Hepatocyte (in vitro differentiated cells): ENCODE results near the gene ADORA3. TPM values are rescaled to one million over a fixed set of nuclear protein-coding genes. Genes with fewer than 3 reads are reported as not detected.

ENCODE experiments used
- DNase-seq: peaks from one replicate; pipeline ENCODE4 v3.0.0-alpha.2; 2016; ENCODE audit warnings: low spot score
- H2AFZ ChIP-seq: fragments of 200-600 bp; sonication (generic); 2 replicates; pipeline ENCODE4 v1.6.0; 2016; ENCODE audit warnings: antibody characterized with exemption, mild to moderate bottlenecking
- H3K27ac ChIP-seq: fragments of 200-600 bp; sonication (generic); 2 replicates; pipeline ENCODE4 v1.5.1; 2016; ENCODE audit warnings: mild to moderate bottlenecking
- H3K27me3 ChIP-seq: fragments of 200-600 bp; sonication (generic); 2 replicates; pipeline ENCODE4 v1.6.1; 2016
- H3K36me3 ChIP-seq: fragments of 200-600 bp; sonication (generic); replicated peaks from 2 replicates; pipeline ENCODE4 v1.5.1; 2016; ENCODE audit warnings: low read depth; ENCODE audit not compliant: insufficient read depth
- H3K4me1 ChIP-seq: fragments of 200-600 bp; sonication (generic); 2 replicates; pipeline ENCODE4 v1.5.1; 2016; ENCODE audit warnings: mild to moderate bottlenecking, moderate library complexity; ENCODE audit not compliant: insufficient read depth
- H3K4me2 ChIP-seq: fragments of 200-600 bp; sonication (generic); 2 replicates; pipeline ENCODE4 v1.6.0; 2016
- H3K4me3 ChIP-seq: fragments of 200-600 bp; sonication (generic); 2 replicates; pipeline ENCODE4 v1.5.1; 2016; ENCODE audit warnings: mild to moderate bottlenecking
- H3K79me2 ChIP-seq: fragments of 200-600 bp; sonication (generic); 2 replicates; pipeline ENCODE4 v1.6.0; 2017; ENCODE audit warnings: mild to moderate bottlenecking
- H3K9me2 ChIP-seq: fragments of 200-600 bp; sonication (generic); replicated peaks from 2 replicates; pipeline ENCODE4 v1.6.0; 2017; ENCODE audit warnings: mild to moderate bottlenecking; ENCODE audit not compliant: insufficient read depth
- H3K9me3 ChIP-seq: fragments of 200-600 bp; sonication (generic); 2 replicates; pipeline ENCODE4 v1.5.1; 2016; ENCODE audit warnings: low read depth, mild to moderate bottlenecking
- H4K20me1 ChIP-seq: fragments of 200-600 bp; sonication (generic); 2 replicates; pipeline ENCODE4 v1.6.0; 2016; ENCODE audit warnings: mild to moderate bottlenecking; ENCODE audit not compliant: insufficient read depth, poor library complexity, severe bottlenecking
- EZH2 ChIP-seq: fragments of 200-600 bp; sonication (generic); IDR thresholded peaks from 2 replicates; pipeline ENCODE4 v1.6.1; 2016; ENCODE audit warnings: antibody characterized with exemption, mild to moderate bottlenecking, borderline replicate concordance
- EZH2phosphoT487 ChIP-seq: fragments of 200-600 bp; sonication (generic); IDR thresholded peaks from one replicate; pipeline ENCODE4 v1.6.1; 2018; ENCODE audit warnings: antibody characterized with exemption, mild to moderate bottlenecking, low read depth, moderate library complexity; ENCODE audit not compliant: unreplicated experiment, severe bottlenecking
- WGBS: methylation state at CpG from one replicate; pipeline ENCODE4 v1.1.6; 2016; ENCODE audit warnings: low lambda C conversion rate; ENCODE audit errors: missing lambda C conversion rate; 5-methylcytosine and 5-hydroxymethylcytosine counted together
- polyA plus RNA-seq: library from polyadenylated mRNA; unstranded; fragments of >200 nt; fragmentation: Nextera tagmentation; extraction: Ambion mirVana; gene quantifications from 2 replicates; pipeline ENCODE4 v1.2.1, GENCODE V29; 2016
- total RNA-seq: library from RNA; depleted of rRNA; stranded (reverse); fragments of >200 nt; gene quantifications from 2 replicates; pipeline ENCODE4 v1.2.3, GENCODE V29; 2014
- TF ChIP-seq, protein P1 (sequence below): fragments of 200-600 bp; sonication (generic); IDR thresholded peaks from 2 replicates; pipeline ENCODE4 v1.5.1; 2016; ENCODE audit warnings: antibody characterized with exemption, mild to moderate bottlenecking; ENCODE audit not compliant: poor library complexity

The ADORA3 gene
- total RNA-seq = 0.33 and 2.0 TPM in 2 replicates
- polyA plus RNA-seq = 0.41 and 0.61 TPM in 2 replicates

- Histone ChIP-seq H3K27me3 (no peaks in the 10 kb centered on the region), H4K20me1 (no peaks in the 10 kb centered on the region), H3K4me3 (no peak within 1 kb of the TSS), H3K9me3 (no peaks in the 10 kb centered on the region), H3K27ac (no peak within 1 kb of the TSS), H3K79me2 (no peaks in the 10 kb centered on the region), H3K9me2 (no peaks in the 10 kb centered on the region), H3K36me3 (no peaks in the 10 kb centered on the region), H3K4me2 (no peak within 1 kb of the TSS), H2AFZ (no peak within 1 kb of the TSS), H3K4me1 (peaks cover 14% of the 10 kb centered on the region)
- no peak for DNase-seq
- whole genome bisulfite sequencing = 61% methylated on average over 4 of the region's 4 CpGs
- TF ChIP-seq, protein P1, sequence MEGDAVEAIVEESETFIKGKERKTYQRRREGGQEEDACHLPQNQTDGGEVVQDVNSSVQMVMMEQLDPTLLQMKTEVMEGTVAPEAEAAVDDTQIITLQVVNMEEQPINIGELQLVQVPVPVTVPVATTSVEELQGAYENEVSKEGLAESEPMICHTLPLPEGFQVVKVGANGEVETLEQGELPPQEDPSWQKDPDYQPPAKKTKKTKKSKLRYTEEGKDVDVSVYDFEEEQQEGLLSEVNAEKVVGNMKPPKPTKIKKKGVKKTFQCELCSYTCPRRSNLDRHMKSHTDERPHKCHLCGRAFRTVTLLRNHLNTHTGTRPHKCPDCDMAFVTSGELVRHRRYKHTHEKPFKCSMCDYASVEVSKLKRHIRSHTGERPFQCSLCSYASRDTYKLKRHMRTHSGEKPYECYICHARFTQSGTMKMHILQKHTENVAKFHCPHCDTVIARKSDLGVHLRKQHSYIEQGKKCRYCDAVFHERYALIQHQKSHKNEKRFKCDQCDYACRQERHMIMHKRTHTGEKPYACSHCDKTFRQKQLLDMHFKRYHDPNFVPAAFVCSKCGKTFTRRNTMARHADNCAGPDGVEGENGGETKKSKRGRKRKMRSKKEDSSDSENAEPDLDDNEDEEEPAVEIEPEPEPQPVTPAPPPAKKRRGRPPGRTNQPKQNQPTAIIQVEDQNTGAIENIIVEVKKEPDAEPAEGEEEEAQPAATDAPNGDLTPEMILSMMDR = no peak
- no peak for TF ChIP-seq EZH2phosphoT487
- TF ChIP-seq EZH2 = no peak
Observed at GRCh38 chr1:111503585-111504060, at the start of gene ADORA3, which contains the start of gene TMIGD3. TSS of gene ADORA3 (minus strand) at chr1:111503633. CDS start at chr1:111503354, 279 bp downstream. TSS of gene TMIGD3 (minus strand) at chr1:111503633. CDS start at chr1:111503354, 279 bp downstream.

DNA sequence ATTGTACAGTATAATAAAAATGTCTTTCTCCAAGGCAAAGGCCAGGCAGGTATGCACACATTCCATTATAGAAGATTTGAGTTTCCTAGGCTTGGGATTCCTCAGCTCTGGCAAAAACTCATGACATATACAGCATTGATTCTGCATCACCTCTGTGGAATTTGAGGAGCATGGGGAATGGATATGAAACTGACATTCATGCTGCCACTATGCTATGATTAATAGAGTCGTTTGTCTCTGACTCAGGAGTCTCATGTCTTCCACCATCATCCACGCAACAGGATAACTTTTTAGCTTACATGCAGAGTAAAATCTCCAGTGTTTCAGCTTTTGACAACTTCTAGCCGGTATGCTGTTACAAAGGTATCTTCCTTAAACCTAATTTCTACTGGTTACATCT is 49.8 kb upstream of the ADORA3 start:
- H3K79me2 ChIP-seq = no peaks in the 10 kb centered on the region
- 77% methylated on average over 3 of the region's 3 CpGs for WGBS
- no peaks in the 10 kb centered on the region for H3K9me2 ChIP-seq
- peak overlapping the region; percentile 54 for H3K27ac ChIP-seq
- H2AFZ ChIP-seq = no peak overlapping the region
- H3K4me3 ChIP-seq = no peak overlapping the region
- no peaks in the 10 kb centered on the region for H4K20me1 ChIP-seq
- DNase-seq = no peak
- no peak for TF ChIP-seq EZH2
- TF ChIP-seq, protein P1 = no peak
- no peak for TF ChIP-seq EZH2phosphoT487
- H3K36me3 ChIP-seq = no peaks in the 10 kb centered on the region
- H3K27me3 ChIP-seq = no peaks in the 10 kb centered on the region
- H3K4me2 ChIP-seq = no peak overlapping the region
- H3K9me3 ChIP-seq = no peaks in the 10 kb centered on the region
- no peaks in the 10 kb centered on the region for H3K4me1 ChIP-seq

DNA sequence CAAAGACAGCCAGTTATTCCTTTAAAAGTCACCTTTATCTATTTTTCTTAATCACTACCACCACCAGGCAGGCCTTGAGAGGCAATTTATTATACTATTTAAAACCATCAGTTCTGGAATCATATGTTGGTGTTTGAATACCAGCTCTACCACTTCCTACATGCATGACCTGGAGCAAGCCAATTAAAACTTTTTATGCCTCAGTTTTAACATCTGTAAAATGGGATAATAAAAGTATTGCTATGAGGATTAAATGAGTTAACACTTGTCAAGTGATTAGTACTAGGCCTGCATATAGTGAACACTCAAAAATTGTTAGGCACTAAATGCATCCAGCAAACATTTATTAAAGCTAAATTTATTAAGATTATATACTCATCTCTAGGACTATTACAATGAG is 49.2 kb upstream of the ADORA3 start:
- Histone ChIP-seq H3K9me3 (no peaks in the 10 kb centered on the region), H3K27ac (peak overlapping the region; percentile 54), H4K20me1 (no peaks in the 10 kb centered on the region), H3K4me1 (no peaks in the 10 kb centered on the region), H3K4me3 (no peak overlapping the region), H2AFZ (no peak overlapping the region), H3K4me2 (peak overlapping the region; percentile 26), H3K9me2 (no peaks in the 10 kb centered on the region), H3K36me3 (no peaks in the 10 kb centered on the region), H3K27me3 (no peaks in the 10 kb centered on the region), H3K79me2 (no peaks in the 10 kb centered on the region)
- no peak for TF ChIP-seq EZH2phosphoT487
- TF ChIP-seq, protein P1 = no peak
- no peak for TF ChIP-seq EZH2
- DNase-seq = no peak
